CD14-positive monocyte (primary cell): ENCODE measurements around the gene TTC33. TPM values are rescaled to one million over a fixed set of nuclear protein-coding genes. Genes with fewer than 3 reads are reported as not detected.
A peak's percentile ranks its signal among the peaks of the same experiment; 100 is the strongest.

Source experiments
- DNase-seq, 3 donors: peaks; one replicate each; pipeline ENCODE4 v3.0.0-alpha.2; 2011 to 2022
- H2AFZ ChIP-seq: 2 replicates; pipeline ENCODE4 v1.6.0; 2012; ENCODE audit warnings: mild to moderate bottlenecking, low read depth, low read length, inconsistent platforms; ENCODE audit not compliant: insufficient read depth, poor library complexity, severe bottlenecking
- H3K27ac ChIP-seq, 2 donors: 1 replicate in 1 of 2; 2 replicates in 1 of 2; pipeline ENCODE4 v1.5.1; 2012 to 2013; ENCODE audit warnings: low read length in 2 of 2, control low read depth in 1 of 2, inconsistent platforms in 1 of 2, low read depth in 1 of 2, mild to moderate bottlenecking in 1 of 2
- H3K27me3 ChIP-seq, 2 donors: one replicate each; pipeline versions ENCODE4 v1.6.0 to v1.6.1; 2011 to 2013; ENCODE audit warnings: low read length in 2 of 2; ENCODE audit not compliant: control insufficient read depth in 2 of 2, insufficient read depth in 2 of 2
- H3K36me3 ChIP-seq, 2 donors: replicated peaks in 1 of 2; 1 replicate in 1 of 2; 2 replicates in 1 of 2; pipeline versions ENCODE4 v1.5.1 to v1.6.1; 2012 to 2013; ENCODE audit warnings: low read length in 2 of 2, control low read depth in 1 of 2, inconsistent platforms in 1 of 2, mild to moderate bottlenecking in 1 of 2; ENCODE audit not compliant: insufficient read depth in 2 of 2, control insufficient read depth in 1 of 2
- H3K4me1 ChIP-seq, 2 donors: 1 replicate in 1 of 2; 2 replicates in 1 of 2; pipeline versions ENCODE4 v1.5.1 to v1.6.1; 2012 to 2013; ENCODE audit warnings: low read length in 2 of 2, control low read depth in 1 of 2, inconsistent platforms in 1 of 2, mild to moderate bottlenecking in 1 of 2, moderate library complexity in 1 of 2; ENCODE audit not compliant: insufficient read depth in 2 of 2, control insufficient read depth in 1 of 2
- H3K4me2 ChIP-seq: replicated peaks from 2 replicates; pipeline ENCODE3; 2012; ENCODE audit warnings: low read length, moderate library complexity, mild to moderate bottlenecking; ENCODE audit not compliant: poor library complexity, severe bottlenecking; ENCODE audit errors: extremely low read depth
- H3K4me3 ChIP-seq, 3 experiments: fragments of 200-600 bp in 1 of 3; sonication (generic) in 1 of 3; replicated peaks in 1 of 3; 1 replicate in 2 of 3; 2 replicates in 1 of 3; pipeline ENCODE4 v1.5.1; 2011 to 2013; ENCODE audit warnings: low read length in 3 of 3, mild to moderate bottlenecking in 3 of 3, control low read depth in 2 of 3, low read depth in 2 of 3, inconsistent platforms in 1 of 3, moderate library complexity in 1 of 3
- H3K79me2 ChIP-seq: 2 replicates; pipeline ENCODE4 v1.6.0; 2012; ENCODE audit warnings: mild to moderate bottlenecking, control low read depth, inconsistent platforms, low read length, moderate library complexity; ENCODE audit not compliant: insufficient read depth
- H3K9ac ChIP-seq: 2 replicates; pipeline ENCODE4 v1.6.0; 2017; ENCODE audit warnings: low read length, mild to moderate bottlenecking; ENCODE audit not compliant: insufficient read depth, poor library complexity, severe bottlenecking
- H3K9me3 ChIP-seq, 2 donors: replicated peaks in 1 of 2; 1 replicate in 1 of 2; 2 replicates in 1 of 2; pipeline versions ENCODE4 v1.5.1 to v1.6.1; 2012 to 2013; ENCODE audit warnings: low read length in 2 of 2, control low read depth in 1 of 2; ENCODE audit not compliant: control insufficient read depth in 1 of 2, insufficient read depth in 1 of 2
- H4K20me1 ChIP-seq: 2 replicates; pipeline ENCODE4 v1.6.0; 2012; ENCODE audit warnings: mild to moderate bottlenecking, low read length, control low read depth, moderate library complexity; ENCODE audit not compliant: insufficient read depth
- H3K27ac Mint-ChIP-seq, 7 donors: one replicate each; pipeline ENCODE4 v1.8.0; 2020; ENCODE audit warnings: mild to moderate bottlenecking in 7 of 7, mixed read lengths in 7 of 7, moderate library complexity in 6 of 7, inconsistent platforms in 2 of 7
- H3K27me3 Mint-ChIP-seq, 3 donors: one replicate each; pipeline ENCODE4 v1.8.0; 2021 to 2022; ENCODE audit warnings: low read depth in 3 of 3, mild to moderate bottlenecking in 3 of 3, mixed read lengths in 3 of 3, moderate library complexity in 3 of 3, inconsistent platforms in 1 of 3
- H3K36me3 Mint-ChIP-seq, 2 donors: one replicate each; pipeline ENCODE4 v1.8.0; 2020; ENCODE audit warnings: mixed read lengths in 2 of 2, inconsistent platforms in 1 of 2, mild to moderate bottlenecking in 1 of 2
- H3K4me1 Mint-ChIP-seq: one replicate; pipeline ENCODE4 v1.8.0; 2020; ENCODE audit warnings: mild to moderate bottlenecking, mixed read lengths
- H3K4me3 Mint-ChIP-seq, 2 donors: one replicate each; pipeline ENCODE4 v1.8.0; 2020; ENCODE audit warnings: mild to moderate bottlenecking in 2 of 2, mixed read lengths in 2 of 2, moderate library complexity in 1 of 2
- H3K9me3 Mint-ChIP-seq, 7 donors: one replicate each; pipeline ENCODE4 v1.8.0; 2020 to 2022; ENCODE audit warnings: mixed read lengths in 7 of 7, mild to moderate bottlenecking in 6 of 7, moderate library complexity in 6 of 7, inconsistent platforms in 2 of 7
- WGBS: methylation state at CpG from one replicate; pipeline ENCODE4 v1.1.5; 2013; ENCODE audit warnings: missing lambda C conversion rate; ENCODE audit not compliant: insufficient coverage; 5-methylcytosine and 5-hydroxymethylcytosine counted together
- intact Hi-C, 2 donors: fragments of 100-400 bp; cut with micrococcal nuclease; formaldehyde crosslinking; loops; one replicate each; pipeline versions ENCODE4 v1.15.0 to v1.15.1; 2023
- polyA plus RNA-seq, 3 donors: library from polyadenylated mRNA; depleted of rRNA in 1 of 3; unstranded in 2 of 3; stranded (reverse) in 1 of 3; fragments of 300-500 nt in 2 of 3; fragments of >200 nt in 1 of 3; fragmentation: Illumina TruSeq in 2 of 3; gene quantifications; 1 replicate in 2 of 3; 2 replicates in 1 of 3; pipeline ENCODE4 v1.2.3, GENCODE V29; 2012 to 2021
- TF ChIP-seq, protein P1 (sequence below): fragments of 200-600 bp; IDR thresholded peaks from one replicate; pipeline ENCODE4 v1.8.0; 2022; ENCODE audit warnings: antibody characterized with exemption, mild to moderate bottlenecking

TTC33 gene
- polyA plus RNA-seq, 3 donors: 1.5 to 11.7 (median 9.4) TPM

DNA sequence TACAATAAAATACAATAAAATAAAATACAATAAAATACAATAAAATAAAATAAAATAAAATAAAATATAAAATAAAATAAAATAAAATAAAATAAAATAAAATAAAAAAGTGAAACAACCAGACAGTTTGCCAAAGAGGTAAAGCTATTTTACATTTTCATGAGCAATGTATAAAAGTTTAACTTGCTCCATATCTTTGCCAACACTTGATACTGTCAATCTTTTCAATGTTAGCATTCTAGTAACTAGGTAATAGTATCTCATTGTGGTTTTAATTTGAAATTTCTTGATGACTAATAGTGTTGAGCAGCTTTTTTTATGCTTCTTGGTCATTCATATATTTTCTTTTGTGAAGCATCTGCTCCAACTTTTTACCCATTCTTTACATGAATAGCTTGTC is 17.3 kb downstream of the TTC33 start:
- peaks cover 5 to 8% of the 10 kb centered on the region in 2 donors for H3K4me1 ChIP-seq
- Mint-ChIP-seq H3K9me3 (peaks cover 0 to 9% (median 2%) of the 10 kb centered on the region in 7 donors), H3K36me3 (peaks cover 39 to 42% of the 10 kb centered on the region in 2 donors), H3K4me1 (peaks cover 8% of the 10 kb centered on the region), H3K4me3 (no peak overlapping the region), H3K27me3 (peaks cover 0 to 2% (median 0%) of the 10 kb centered on the region in 3 donors), H3K27ac (no peak overlapping the region)
- no peak for DNase-seq
- peaks cover 0 to 13% of the 10 kb centered on the region in 2 donors for H3K9me3 ChIP-seq
- H3K27ac ChIP-seq: no peak overlapping the region
- intact Hi-C loops: loop anchor here in 1 of 2 donors (10.0 kb wide), 2 partner anchors 1024 to 1154 kb away; no protein-coding TSS in a partner anchor
- H2AFZ ChIP-seq: no peak overlapping the region
- no peak overlapping the region for H3K4me2 ChIP-seq
- H3K9ac ChIP-seq: no peak overlapping the region
- no peaks in the 10 kb centered on the region for H3K27me3 ChIP-seq
- H3K4me3 ChIP-seq: no peak overlapping the region
- H3K36me3 ChIP-seq: peaks cover 14 to 25% of the 10 kb centered on the region in 2 donors
- no peaks in the 10 kb centered on the region for H3K79me2 ChIP-seq
- H4K20me1 ChIP-seq: peaks cover 2% of the 10 kb centered on the region
- TF ChIP-seq, protein P1, sequence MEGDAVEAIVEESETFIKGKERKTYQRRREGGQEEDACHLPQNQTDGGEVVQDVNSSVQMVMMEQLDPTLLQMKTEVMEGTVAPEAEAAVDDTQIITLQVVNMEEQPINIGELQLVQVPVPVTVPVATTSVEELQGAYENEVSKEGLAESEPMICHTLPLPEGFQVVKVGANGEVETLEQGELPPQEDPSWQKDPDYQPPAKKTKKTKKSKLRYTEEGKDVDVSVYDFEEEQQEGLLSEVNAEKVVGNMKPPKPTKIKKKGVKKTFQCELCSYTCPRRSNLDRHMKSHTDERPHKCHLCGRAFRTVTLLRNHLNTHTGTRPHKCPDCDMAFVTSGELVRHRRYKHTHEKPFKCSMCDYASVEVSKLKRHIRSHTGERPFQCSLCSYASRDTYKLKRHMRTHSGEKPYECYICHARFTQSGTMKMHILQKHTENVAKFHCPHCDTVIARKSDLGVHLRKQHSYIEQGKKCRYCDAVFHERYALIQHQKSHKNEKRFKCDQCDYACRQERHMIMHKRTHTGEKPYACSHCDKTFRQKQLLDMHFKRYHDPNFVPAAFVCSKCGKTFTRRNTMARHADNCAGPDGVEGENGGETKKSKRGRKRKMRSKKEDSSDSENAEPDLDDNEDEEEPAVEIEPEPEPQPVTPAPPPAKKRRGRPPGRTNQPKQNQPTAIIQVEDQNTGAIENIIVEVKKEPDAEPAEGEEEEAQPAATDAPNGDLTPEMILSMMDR: no peak

- peaks cover 0 to 2% (median 0%) of the 10 kb centered on the region in 3 donors for H3K27me3 Mint-ChIP-seq
- DNase-seq: peak; percentile 23 to 65 (median 47)
- peaks cover 33 to 36% of the 10 kb centered on the region in 2 donors for H3K36me3 Mint-ChIP-seq
- Histone ChIP-seq H3K4me1 (peaks cover 8 to 13% of the 10 kb centered on the region in 2 donors), H3K27ac (no peak overlapping the region), H2AFZ (no peak overlapping the region), H3K79me2 (no peaks in the 10 kb centered on the region), H3K9ac (no peak overlapping the region), H3K27me3 (no peaks in the 10 kb centered on the region), H3K9me3 (peaks cover 0 to 13% of the 10 kb centered on the region in 2 donors), H4K20me1 (no peaks in the 10 kb centered on the region), H3K4me3 (no peak overlapping the region), H3K36me3 (peaks cover 8 to 29% of the 10 kb centered on the region in 2 donors), H3K4me2 (no peak overlapping the region)
- peaks cover 10% of the 10 kb centered on the region for H3K4me1 Mint-ChIP-seq
- peaks cover 0 to 6% (median 2%) of the 10 kb centered on the region in 7 donors for H3K9me3 Mint-ChIP-seq
- TF ChIP-seq, protein P1: peak; percentile 79
- no peak overlapping the region for H3K4me3 Mint-ChIP-seq
- H3K27ac Mint-ChIP-seq: peak overlapping the region in 2 of 7 donors; percentile 9 to 51
- intact Hi-C loops: loop anchor here in 1 of 2 donors (10.0 kb wide), 2 partner anchors 1021 to 1151 kb away; no protein-coding TSS in a partner anchor
- WGBS: no CpG with 5 or more reads among the region's 1 CpG
Measured at GRCh38 chr5:40736103-40736875, 19.5 kb downstream of the TTC33 start.
